GM12878 (cell line): Measurements from ENCODE around the gene CNST. TPM values are rescaled to one million over a fixed set of nuclear protein-coding genes. Genes with fewer than 3 reads are reported as not detected.
A peak's percentile ranks its signal among the peaks of the same experiment; 100 is the strongest.

ENCODE experiments used
- ATF7 ChIP-seq: fragments of 450-650 bp; IDR thresholded peaks from 2 replicates; pipeline ENCODE4 v1.6.1; 2016; ENCODE audit warnings: low read depth, mild to moderate bottlenecking
- BCLAF1 ChIP-seq: fragments of 450-650 bp; IDR thresholded peaks from 2 replicates; pipeline ENCODE4 v1.6.1; 2017; ENCODE audit warnings: antibody characterized with exemption, mild to moderate bottlenecking, moderate library complexity
- BHLHE40 ChIP-seq, 2 experiments: fragments of 450-650 bp in 1 of 2; IDR thresholded peaks; 2 replicates each; pipeline ENCODE4 v1.6.1; 2011 to 2017; ENCODE audit warnings: low read depth in 2 of 2, borderline replicate concordance in 1 of 2, improper control_type of control experiment in 1 of 2, low read length in 1 of 2, mild to moderate bottlenecking in 1 of 2
- CHD1 ChIP-seq: IDR thresholded peaks from 2 replicates; pipeline ENCODE4 v1.6.1; 2012; ENCODE audit warnings: low read depth, low read length, improper control_type of control experiment
- CHD2 ChIP-seq: IDR thresholded peaks from 2 replicates; pipeline ENCODE4 v1.6.1; 2011; ENCODE audit warnings: low read depth, low read length, improper control_type of control experiment, borderline replicate concordance
- E2F8 ChIP-seq: fragments of 450-650 bp; IDR thresholded peaks from 2 replicates; pipeline ENCODE4 v1.6.1; 2018; ENCODE audit warnings: mild to moderate bottlenecking, low read depth, moderate library complexity; ENCODE audit not compliant: partially characterized antibody
- EGR1 ChIP-seq, 2 experiments: IDR thresholded peaks; 1 replicate in 1 of 2; 2 replicates in 1 of 2; pipeline ENCODE4 v1.6.1; 2011 to 2012; ENCODE audit warnings: low read depth in 2 of 2, low read length in 2 of 2, borderline replicate concordance in 1 of 2, mild to moderate bottlenecking in 1 of 2, moderate library complexity in 1 of 2
- JUNB ChIP-seq: IDR thresholded peaks from 2 replicates; pipeline ENCODE4 v1.6.1; 2016; ENCODE audit warnings: antibody characterized with exemption, mild to moderate bottlenecking
- SREBF1 ChIP-seq: IDR thresholded peaks from 2 replicates; pipeline ENCODE4 v1.6.1; 2012; ENCODE audit warnings: mild to moderate bottlenecking, low read length
- ZNF24 ChIP-seq: fragments of 450-650 bp; IDR thresholded peaks from 2 replicates; pipeline ENCODE4 v1.6.1; 2017; ENCODE audit warnings: antibody characterized with exemption, mild to moderate bottlenecking
- polyA plus RNA-seq, 11 experiments: library from polyadenylated mRNA; depleted of rRNA in 4 of 11; unstranded in 6 of 11; stranded (reverse) in 5 of 11; fragments of >200 nt; fragmentation: Nextera tagmentation in 4 of 11; fragmentation: Illumina TruSeq in 1 of 11; extraction: Ambion mirVana in 4 of 11; extraction: Trizol in 1 of 11; gene quantifications; 1 replicate in 1 of 11; 2 replicates in 10 of 11; pipeline versions ENCODE4 v1.2.1 to v1.2.3, GENCODE V29; 2011 to 2016; ENCODE audit warnings: inconsistent platforms in 2 of 11, missing spikeins in 2 of 11, low read depth in 1 of 11
- total RNA-seq, 4 experiments: library from RNA; depleted of rRNA in 3 of 4; stranded (reverse); fragments of >200 nt in 3 of 4; fragmentation: Illumina TruSeq in 1 of 4; extraction: Trizol in 1 of 4; gene quantifications; 2 replicates each; pipeline versions ENCODE4 v1.2.1 to v1.2.3, GENCODE V29; 2013 to 2021
- TF ChIP-seq, protein P1 (sequence below): fragments of 150-350 bp; IDR thresholded peaks from 2 replicates; pipeline ENCODE4 v1.6.1; 2014; ENCODE audit warnings: mild to moderate bottlenecking, low read depth, low read length
- TF ChIP-seq, protein P2 (sequence below): fragments of 450-650 bp; IDR thresholded peaks from 2 replicates; pipeline ENCODE4 v1.6.1; 2017; ENCODE audit warnings: mild to moderate bottlenecking, low read depth, inconsistent platforms; ENCODE audit not compliant: poor library complexity, severe bottlenecking
- TF ChIP-seq, protein P3 (sequence below): fragments of 450-650 bp; formaldehyde crosslinking; IDR thresholded peaks from 2 replicates; pipeline ENCODE4 v1.4.0; 2022; ENCODE audit warnings: mild to moderate bottlenecking, moderate library complexity

Gene CNST
- total and polyA plus RNA-seq, 10 of the 15 experiments (the other 5 are each of a cell fraction or from before 2014, with no cell fraction given), result 4.8 to 16.2 (median 12.3) TPM

GRCh38 chr1:246608616-246609376 lies 42.5 kb downstream of the CNST start (continued):
- TF ChIP-seq BCLAF1 (no peak), SREBF1 (no peak), E2F8 (no peak), EGR1 (IDR thresholded peaks at IDR 0.05; ENCODE audit: borderline replicate concordance in 1 of 2, low read depth in 2 of 2, low read length in 2 of 2) (peak in 1 of 2 experiments; percentile 52; a peak in 1 of 3 replicates), CHD1 (no peak), BHLHE40 (IDR thresholded peaks at IDR 0.05; ENCODE audit: borderline replicate concordance in 1 of 2, low read depth in 2 of 2, low read length in 1 of 2) (peak in 1 of 2 experiments; percentile 29; a peak in 1 of 4 replicates), ZNF24 (no peak), JUNB (peak; percentile 80), ATF7 (0 out of 2 replicates have a peak, but pooled peaks have one; percentile 18), CHD2 (no peak)
- TF ChIP-seq, protein P1, sequence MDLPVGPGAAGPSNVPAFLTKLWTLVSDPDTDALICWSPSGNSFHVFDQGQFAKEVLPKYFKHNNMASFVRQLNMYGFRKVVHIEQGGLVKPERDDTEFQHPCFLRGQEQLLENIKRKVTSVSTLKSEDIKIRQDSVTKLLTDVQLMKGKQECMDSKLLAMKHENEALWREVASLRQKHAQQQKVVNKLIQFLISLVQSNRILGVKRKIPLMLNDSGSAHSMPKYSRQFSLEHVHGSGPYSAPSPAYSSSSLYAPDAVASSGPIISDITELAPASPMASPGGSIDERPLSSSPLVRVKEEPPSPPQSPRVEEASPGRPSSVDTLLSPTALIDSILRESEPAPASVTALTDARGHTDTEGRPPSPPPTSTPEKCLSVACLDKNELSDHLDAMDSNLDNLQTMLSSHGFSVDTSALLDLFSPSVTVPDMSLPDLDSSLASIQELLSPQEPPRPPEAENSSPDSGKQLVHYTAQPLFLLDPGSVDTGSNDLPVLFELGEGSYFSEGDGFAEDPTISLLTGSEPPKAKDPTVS, result no peak
- TF ChIP-seq, protein P2, sequence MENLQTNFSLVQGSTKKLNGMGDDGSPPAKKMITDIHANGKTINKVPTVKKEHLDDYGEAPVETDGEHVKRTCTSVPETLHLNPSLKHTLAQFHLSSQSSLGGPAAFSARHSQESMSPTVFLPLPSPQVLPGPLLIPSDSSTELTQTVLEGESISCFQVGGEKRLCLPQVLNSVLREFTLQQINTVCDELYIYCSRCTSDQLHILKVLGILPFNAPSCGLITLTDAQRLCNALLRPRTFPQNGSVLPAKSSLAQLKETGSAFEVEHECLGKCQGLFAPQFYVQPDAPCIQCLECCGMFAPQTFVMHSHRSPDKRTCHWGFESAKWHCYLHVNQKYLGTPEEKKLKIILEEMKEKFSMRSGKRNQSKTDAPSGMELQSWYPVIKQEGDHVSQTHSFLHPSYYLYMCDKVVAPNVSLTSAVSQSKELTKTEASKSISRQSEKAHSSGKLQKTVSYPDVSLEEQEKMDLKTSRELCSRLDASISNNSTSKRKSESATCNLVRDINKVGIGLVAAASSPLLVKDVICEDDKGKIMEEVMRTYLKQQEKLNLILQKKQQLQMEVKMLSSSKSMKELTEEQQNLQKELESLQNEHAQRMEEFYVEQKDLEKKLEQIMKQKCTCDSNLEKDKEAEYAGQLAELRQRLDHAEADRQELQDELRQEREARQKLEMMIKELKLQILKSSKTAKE, result no peak
- TF ChIP-seq, protein P3, sequence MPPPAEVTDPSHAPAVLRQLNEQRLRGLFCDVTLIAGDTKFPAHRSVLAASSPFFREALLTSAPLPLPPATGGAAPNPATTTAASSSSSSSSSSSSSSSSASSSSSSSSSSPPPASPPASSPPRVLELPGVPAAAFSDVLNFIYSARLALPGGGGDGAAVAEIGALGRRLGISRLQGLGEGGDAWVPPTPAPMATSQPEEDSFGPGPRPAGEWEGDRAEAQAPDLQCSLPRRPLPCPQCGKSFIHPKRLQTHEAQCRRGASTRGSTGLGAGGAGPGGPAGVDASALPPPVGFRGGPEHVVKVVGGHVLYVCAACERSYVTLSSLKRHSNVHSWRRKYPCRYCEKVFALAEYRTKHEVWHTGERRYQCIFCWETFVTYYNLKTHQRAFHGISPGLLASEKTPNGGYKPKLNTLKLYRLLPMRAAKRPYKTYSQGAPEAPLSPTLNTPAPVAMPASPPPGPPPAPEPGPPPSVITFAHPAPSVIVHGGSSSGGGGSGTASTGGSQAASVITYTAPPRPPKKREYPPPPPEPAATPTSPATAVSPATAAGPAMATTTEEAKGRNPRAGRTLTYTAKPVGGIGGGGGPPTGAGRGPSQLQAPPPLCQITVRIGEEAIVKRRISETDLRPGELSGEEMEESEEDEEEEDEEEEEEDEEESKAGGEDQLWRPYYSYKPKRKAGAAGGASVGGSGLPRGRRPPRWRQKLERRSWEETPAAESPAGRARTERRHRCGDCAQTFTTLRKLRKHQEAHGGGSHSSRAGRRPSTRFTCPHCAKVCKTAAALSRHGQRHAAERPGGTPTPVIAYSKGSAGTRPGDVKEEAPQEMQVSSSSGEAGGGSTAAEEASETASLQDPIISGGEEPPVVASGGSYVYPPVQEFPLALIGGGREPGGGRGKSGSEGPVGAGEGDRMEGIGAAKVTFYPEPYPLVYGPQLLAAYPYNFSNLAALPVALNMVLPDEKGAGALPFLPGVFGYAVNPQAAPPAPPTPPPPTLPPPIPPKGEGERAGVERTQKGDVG (CRISPR knock-in tag), result no peak
